HG03039 (cell line): ENCODE results near the gene VTI1A.

ENCODE experiments used
- ATAC-seq: cut with Tn5 transposase; IDR thresholded peaks from one replicate; pipeline ENCODE4 v1.9.1; 2021; ENCODE audit warnings: mild to moderate bottlenecking, moderate library complexity; ENCODE audit not compliant: unreplicated experiment

Gene VTI1A

DNA sequence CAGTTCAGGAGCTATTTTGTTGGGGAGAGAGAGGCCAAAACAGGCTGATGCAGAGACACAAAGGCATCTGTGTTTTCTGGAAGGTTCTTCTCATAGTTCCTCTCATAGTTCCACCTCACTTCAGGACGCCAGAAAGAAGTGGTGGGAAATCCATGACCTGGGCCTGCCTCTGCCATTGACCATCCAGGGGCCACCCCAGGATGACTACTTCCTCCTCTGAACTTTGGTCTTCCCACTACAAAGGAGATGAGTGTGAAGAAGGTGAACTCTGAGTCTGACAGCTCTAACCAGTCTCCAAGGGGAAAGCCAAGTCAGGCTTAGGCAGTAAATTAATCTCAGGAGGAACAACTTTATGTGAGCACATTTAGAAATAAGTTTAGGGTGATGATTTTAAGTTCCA lies 327.2 kb downstream of the VTI1A start:
- ATAC-seq: no peak

- ATAC-seq: no peak
These were observed 327.8 kb downstream of the VTI1A start for GRCh38 chr10:112774798-112775197.

- no peak for ATAC-seq
These were observed 328.4 kb downstream of the VTI1A start for GRCh38 chr10:112775381-112775780.

GRCh38 chr10:112775892-112776674 lies 329.1 kb downstream of the VTI1A start:
- no peak for ATAC-seq

GRCh38 chr10:112778579-112778978 lies 331.6 kb downstream of the VTI1A start:
- ATAC-seq: no peak

DNA sequence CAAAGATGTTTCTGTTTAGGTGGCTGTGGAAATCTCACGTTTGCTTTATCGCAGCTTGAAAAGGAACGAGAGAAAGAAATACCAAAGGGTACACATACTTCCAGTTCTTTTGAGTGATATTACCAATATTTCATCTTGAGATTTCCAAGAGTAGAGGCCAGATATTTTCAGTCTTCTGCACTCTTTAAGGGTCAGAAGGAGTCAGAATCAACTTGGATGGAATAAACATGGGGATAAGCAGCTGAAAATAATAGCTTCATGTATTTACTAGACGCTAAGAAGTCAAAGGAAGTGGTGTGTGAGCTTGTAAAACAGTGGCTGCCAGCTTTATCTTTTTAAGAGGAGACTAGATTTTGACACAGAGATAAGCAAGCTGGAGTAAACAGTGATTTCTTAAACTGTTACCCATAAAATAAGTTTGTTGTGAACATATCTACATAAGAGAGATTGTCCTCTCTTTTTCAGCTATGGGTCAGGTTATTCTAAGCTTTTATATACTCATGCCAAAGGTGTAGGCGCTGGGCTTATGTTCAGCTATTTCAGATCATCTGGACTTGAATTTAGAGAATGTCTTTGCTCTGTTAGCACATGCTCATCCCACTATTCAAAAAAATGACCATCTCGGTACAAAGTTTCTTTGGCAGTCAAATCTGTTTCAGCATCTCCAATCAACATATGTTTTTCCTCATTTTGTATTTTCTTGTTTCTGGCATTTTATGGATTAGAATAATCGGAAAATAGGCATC lies 332.2 kb downstream of the VTI1A start:
- no peak for ATAC-seq

DNA sequence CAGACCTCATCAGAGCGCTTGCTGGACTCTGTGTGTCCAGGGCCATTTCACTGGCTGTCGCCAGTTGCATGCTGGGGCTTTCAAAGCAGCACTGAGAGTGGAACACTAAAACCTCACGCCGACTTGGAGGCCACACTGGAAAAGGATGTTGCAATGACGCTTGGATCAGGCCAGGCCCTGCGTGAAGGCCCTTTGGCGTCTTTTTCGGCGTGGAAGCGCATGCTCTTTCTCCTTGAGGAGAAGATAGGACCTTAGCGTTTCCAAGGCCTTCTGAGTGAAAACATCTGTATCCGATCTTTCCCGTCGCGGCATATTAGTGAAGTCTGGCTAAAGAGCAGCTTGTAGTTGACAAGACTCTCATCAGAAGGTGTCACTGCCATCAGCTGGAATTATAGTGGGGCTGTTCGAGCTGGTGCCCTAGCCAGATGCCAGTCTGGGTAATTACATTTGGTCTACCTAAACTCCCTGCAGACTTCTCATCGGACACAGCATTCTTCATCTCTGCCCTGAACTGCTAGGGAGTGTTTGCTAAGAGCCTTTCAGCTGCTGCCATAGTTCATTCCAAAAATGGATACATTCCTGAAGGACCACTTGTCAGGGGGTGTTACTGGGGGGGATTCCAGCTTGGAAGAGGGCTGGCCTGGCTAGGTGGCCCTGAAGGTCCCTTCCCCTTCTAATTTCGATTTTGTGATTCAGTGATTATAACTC lies 335.3 kb downstream of the VTI1A start:
- no peak for ATAC-seq

DNA sequence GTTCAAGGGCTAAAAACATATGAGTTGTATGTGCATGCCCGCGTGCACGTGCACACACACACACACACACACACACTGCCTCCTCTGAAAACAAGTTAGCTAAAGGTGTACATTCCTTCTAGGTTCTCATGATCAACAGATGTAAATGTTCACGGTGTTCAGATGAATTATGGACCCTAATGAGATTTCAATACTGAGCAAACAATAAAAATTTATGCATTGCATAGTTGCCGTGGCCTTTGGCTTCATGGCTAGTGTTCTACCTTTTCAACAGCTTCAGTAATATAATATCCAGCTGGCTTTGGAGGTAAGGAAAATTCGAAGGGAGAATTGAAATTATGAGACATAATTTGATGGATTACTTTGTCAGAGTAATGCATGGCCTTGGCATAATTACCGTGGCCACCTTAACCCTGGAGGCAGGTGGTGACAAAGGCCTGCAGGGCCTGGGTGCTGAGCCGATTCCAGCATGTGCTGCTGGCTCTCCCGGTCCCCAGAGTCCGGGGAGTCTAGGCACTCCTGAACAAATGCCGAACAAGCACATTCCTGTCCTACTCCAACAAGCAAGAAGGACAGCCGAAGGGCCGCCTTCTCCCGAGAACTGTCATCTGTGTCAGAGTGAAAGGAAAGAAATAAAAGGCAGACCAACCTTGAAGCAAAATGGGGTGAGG lies 336.5 kb downstream of the VTI1A start:
- ATAC-seq: no peak

- ATAC-seq: no peak
These were observed 337.0 kb downstream of the VTI1A start for GRCh38 chr10:112784022-112784461.

DNA sequence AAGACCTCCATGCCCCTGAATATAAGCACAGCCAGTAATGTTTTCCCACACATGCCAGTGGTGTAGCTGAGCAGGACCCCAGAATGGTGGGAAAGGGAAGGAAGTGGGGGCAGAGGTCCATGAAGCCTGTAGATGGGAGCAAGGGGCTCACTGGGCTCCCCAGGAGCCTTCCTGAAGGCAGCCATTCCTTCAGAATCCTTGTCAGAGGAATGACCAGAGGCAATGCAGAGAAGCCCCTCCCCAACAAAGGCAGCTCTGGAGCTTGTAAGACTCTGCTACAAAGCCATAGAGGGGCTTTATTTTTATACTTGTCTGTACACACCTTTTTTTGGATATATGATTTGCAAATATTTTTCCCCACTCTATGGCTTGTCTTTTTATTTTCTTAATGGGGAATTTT lies 338.1 kb downstream of the VTI1A start:
- no peak for ATAC-seq

GRCh38 chr10:112789248-112789647 lies 342.2 kb downstream of the VTI1A start:
- no peak for ATAC-seq

GRCh38 chr10:112790030-112790429 lies 343.0 kb downstream of the VTI1A start:
- ATAC-seq: no peak

DNA sequence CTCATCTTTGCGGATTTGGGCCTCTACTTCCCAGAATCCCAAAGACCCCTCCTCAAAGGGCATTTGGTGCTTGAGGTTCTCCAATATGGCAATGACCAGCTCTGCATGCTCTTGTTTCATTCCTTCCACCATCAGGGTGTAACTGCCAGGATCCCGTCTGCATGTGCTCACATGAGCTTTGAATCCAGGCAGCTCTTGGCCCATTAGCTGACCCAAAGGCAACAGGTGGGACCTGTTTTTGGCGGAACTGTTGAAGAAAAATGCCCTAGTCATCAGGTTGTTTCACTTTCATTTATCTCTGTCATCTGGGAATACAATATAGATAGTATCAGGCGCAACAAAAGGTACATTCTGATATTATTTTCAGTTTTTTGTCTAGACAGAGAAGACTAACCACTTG lies 343.9 kb downstream of the VTI1A start:
- no peak for ATAC-seq

DNA sequence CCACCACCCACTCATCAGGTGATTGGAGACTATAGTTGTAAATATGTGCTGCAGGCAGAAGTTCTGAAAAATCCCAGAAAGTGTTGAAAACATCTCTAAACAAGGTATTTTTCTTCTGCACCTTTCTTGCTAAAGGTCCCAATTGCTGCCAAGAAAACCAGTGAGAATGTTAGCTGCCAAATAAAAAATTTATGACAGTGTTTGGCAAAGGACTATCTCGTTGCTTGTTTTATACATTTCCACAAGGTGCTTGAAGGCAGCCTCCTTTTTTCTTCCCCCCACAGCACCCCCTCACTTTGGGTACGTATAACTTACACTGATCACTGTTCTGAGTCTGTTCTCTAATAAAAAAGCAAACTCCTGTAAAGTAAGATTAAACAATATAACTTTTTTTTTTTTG lies 344.4 kb downstream of the VTI1A start:
- ATAC-seq: no peak

DNA sequence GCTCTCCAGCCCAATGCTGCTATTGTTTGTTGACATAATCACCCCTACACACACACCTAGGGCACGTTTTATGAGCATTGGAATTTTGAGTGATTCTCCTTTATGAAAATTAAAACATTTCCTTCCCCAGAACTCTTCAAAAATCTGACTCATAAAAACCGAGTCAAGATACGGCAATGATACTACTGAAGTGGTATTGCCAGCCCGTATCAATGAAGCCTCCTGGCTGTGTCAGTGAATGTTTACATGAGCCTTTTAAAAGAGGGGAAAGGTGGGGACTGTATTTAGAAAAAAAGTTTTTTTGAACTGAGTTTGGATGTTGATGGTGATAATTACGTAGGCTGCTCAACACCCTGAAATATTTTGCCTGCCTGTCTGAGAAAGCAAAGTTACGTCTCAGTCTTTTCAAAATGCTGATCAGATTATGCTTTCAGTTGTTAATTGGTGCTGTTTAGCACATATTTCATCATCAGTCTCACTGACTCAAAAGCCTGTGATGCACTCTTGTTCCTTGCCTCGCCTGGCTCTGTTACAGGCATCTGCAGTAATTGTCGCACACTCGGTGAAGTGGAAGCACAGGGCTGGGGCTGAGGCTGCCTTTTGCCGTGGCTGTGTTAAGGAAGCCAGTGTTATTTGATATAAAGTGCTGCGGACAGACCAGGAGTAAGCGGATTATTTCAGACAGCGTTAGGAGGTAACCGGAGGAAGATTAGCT lies 345.6 kb downstream of the VTI1A start:
- ATAC-seq: no peak

DNA sequence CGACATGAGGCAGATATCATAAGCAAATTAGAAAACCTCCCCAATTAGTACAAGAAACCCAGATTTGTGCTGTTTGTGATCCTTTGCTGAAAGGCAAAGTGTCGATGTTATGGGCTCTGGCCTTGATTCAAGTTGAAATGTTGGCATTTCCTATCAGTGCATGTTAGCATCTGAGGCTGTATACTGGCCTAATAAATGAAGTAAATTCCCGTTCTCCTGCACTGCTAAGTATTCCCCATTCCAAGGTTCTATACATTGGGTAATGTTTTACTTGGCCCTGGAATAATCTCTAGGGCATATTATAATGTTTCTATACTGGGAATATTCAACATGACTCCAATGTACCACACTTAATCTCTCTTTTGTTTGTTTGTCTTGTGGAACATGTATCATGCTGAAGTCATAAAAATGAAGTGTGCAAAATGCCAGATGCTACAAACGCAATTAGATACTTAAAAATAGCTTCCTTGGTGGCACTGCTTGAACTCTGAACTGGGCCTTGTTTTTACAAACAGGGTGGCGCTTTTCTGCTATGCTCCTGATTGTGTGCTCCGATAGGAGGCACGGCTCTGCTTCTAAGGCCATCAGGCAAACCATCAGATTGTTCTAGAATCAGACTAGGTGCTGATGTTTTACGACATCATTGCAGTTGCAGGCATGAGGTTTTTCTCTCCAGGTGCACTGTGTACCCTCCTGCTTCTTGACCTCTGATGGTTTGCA lies 346.3 kb downstream of the VTI1A start:
- no peak for ATAC-seq

DNA sequence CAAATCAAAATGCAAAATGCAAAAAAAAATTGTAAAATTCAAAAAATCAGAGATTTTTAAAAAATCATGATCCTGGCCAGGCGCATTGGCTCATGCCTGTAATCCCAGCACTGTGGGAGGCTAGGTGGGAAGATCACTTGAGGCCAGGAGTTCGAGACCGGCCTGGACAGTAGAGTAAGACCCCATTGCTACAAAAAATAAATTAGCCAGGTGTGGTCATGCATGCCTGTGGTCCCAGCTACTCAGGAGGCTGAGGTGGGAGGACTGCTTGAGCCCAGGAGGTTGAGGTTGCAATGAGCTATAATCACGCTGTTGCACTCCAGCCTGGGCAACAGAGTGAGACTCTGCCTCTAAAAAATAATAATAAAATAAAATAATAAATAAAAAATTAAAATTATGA lies 347.2 kb downstream of the VTI1A start:
- no peak for ATAC-seq

GRCh38 chr10:112795067-112795466 lies 348.1 kb downstream of the VTI1A start:
- ATAC-seq: no peak

GRCh38 chr10:112797197-112797596 lies 350.2 kb downstream of the VTI1A start:
- ATAC-seq: no peak

DNA sequence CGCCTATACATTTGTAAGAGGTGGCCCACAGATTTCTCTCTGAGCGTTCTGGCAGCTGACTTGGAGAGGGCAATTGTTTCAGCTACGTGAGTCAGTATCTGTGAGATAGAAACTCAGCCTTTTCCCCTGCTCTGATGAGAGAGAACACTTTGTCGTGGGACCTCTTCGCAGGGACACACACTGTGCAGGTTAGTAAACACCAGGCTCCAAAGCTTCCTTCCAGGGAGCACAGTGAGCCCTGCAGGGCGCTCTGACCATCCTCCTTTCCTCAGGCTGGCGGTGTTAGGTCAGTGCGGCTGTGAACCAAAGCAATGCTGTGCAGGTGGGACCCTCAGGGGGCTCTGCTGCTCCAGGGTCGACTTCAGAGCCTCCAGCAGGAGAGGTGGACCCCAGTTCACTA lies 350.8 kb downstream of the VTI1A start:
- no peak for ATAC-seq
